ENCODE results near the gene ACTN1.
"Not testable (repeated sequence)": the region's sequence is repeated elsewhere in the genome, so short reads cannot be mapped to it uniquely, and the experiment has no call there.

ACTN1 gene

DNA sequence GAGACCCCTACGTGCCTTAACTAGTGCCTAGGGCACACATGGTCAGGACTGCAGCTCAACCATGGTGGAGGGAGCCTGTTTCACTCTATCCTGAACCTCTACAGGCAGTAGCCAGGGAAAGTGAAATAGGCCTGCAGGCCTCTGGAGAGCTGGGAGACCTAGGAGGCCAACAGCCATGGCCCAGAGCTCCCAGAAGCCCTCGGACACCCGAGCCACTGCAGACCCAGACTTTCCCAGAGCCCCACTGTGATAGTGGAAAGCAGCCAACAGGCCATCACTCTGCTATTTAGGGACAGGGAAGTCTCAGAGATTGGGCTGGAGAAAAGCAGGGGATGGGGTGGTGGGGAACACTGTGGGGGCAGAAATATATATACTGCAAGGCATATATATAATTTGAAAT is 129.7 kb downstream of the ACTN1 start:
- H3K4me3 ChIP-seq (ENCODE audit: low read length): no peak overlapping the region
- H3K36me3 ChIP-seq (ENCODE audit: control insufficient read depth, insufficient read depth, low read length): no peaks in the 10 kb centered on the region
- no peaks in the 10 kb centered on the region for H3K9me3 ChIP-seq (ENCODE audit: control insufficient read depth, insufficient read depth, low read length)
- no peaks in the 10 kb centered on the region for H3K27me3 ChIP-seq (ENCODE audit: control insufficient read depth, insufficient read depth, low read length)
- WGBS (ENCODE audit: insufficient coverage, insufficient read length): no CpG with 5 or more reads among the region's 3 CpGs
- no peak overlapping the region for H3K27ac ChIP-seq (ENCODE audit: low read length)
- H3K4me1 ChIP-seq (ENCODE audit: control insufficient read depth, insufficient read depth, low read length): no peaks in the 10 kb centered on the region
- DNase-seq (ENCODE audit: low read depth, low spot score): no peak

DNA sequence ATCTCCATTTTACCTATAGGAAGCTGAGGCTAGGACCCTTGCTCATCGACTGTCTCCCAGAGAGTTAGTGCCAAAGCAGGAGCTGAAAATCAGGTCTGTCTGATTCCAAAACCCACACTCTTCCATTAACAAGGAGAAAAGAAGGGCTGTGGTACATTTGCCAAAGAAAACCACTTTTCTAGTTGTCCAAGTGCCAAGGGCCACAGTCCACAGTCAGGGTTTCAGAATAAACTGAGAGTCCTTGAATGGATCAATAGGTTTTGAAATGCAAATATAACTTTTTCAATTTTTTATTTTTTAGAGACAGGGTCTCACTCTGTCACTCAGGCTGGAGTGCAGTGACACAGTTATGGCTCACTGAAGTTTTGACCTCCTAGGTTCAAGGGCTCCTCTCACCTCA is 130.8 kb downstream of the ACTN1 start:
- no peak overlapping the region for H3K4me3 ChIP-seq (ENCODE audit: low read length)
- no peaks in the 10 kb centered on the region for H3K27me3 ChIP-seq (ENCODE audit: control insufficient read depth, insufficient read depth, low read length)
- H3K4me1 ChIP-seq (ENCODE audit: control insufficient read depth, insufficient read depth, low read length): no peaks in the 10 kb centered on the region
- no CpG with 5 or more reads among the region's 1 CpG for WGBS (ENCODE audit: insufficient coverage, insufficient read length)
- DNase-seq (ENCODE audit: low read depth, low spot score): no peak
- no peak overlapping the region for H3K27ac ChIP-seq (ENCODE audit: low read length)
- H3K9me3 ChIP-seq (ENCODE audit: control insufficient read depth, insufficient read depth, low read length): no peaks in the 10 kb centered on the region
- H3K36me3 ChIP-seq (ENCODE audit: control insufficient read depth, insufficient read depth, low read length): no peaks in the 10 kb centered on the region

DNA sequence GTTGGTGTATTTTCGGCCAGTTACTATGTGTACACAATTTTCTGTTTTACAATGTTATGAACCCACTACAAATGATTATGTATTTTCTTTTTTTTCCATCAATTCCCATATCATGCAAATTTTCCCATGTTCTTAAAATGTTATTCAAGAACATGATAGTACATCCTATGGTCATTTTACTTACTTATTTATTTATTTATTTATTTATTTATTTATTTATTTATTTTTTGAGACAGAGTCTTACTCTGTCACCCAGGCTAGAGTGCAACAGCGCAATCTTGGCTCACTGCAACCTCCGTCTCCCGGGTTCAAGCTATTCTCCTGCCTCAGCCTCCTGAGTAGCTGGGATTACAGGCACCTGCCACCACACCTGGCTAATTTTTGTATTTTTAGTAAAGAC is 131.5 kb downstream of the ACTN1 start:
- H3K27me3 ChIP-seq (ENCODE audit: control insufficient read depth, insufficient read depth, low read length); H3K36me3 ChIP-seq (ENCODE audit: control insufficient read depth, insufficient read depth, low read length); H3K4me3 ChIP-seq (ENCODE audit: low read length); H3K27ac ChIP-seq (ENCODE audit: low read length); H3K9me3 ChIP-seq (ENCODE audit: control insufficient read depth, insufficient read depth, low read length); H3K4me1 ChIP-seq (ENCODE audit: control insufficient read depth, insufficient read depth, low read length); DNase-seq (ENCODE audit: low read depth, low spot score): not testable (repeated sequence)
- no CpG with 5 or more reads among the region's 4 CpGs for WGBS (ENCODE audit: insufficient coverage, insufficient read length)

DNA sequence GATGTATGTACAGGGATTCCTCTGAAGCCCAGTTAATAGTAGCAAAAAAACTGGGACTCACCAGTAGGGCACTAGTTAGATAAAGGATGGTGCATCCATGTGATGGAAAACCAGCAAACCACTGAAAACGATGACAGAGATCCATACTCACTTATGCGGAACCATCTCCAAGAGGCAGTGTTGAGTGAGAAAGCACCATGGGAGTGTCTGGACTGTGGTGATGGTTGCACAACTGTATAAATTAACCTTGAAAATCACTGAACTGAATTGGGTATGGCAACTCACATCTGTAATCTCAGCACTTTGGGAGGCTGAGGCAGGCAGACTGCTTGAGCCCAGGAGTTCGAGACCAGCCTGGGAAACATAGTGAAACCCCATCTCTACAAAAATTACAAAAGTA is 132.6 kb downstream of the ACTN1 start:
- no peaks in the 10 kb centered on the region for H3K27me3 ChIP-seq (ENCODE audit: control insufficient read depth, insufficient read depth, low read length)
- H3K4me3 ChIP-seq (ENCODE audit: low read length): no peak overlapping the region
- H3K9me3 ChIP-seq (ENCODE audit: control insufficient read depth, insufficient read depth, low read length): no peaks in the 10 kb centered on the region
- no CpG with 5 or more reads among the region's 3 CpGs for WGBS (ENCODE audit: insufficient coverage, insufficient read length)
- DNase-seq (ENCODE audit: low read depth, low spot score): no peak
- H3K36me3 ChIP-seq (ENCODE audit: control insufficient read depth, insufficient read depth, low read length): no peaks in the 10 kb centered on the region
- H3K27ac ChIP-seq (ENCODE audit: low read length): no peak overlapping the region
- H3K4me1 ChIP-seq (ENCODE audit: control insufficient read depth, insufficient read depth, low read length): no peaks in the 10 kb centered on the region

DNA sequence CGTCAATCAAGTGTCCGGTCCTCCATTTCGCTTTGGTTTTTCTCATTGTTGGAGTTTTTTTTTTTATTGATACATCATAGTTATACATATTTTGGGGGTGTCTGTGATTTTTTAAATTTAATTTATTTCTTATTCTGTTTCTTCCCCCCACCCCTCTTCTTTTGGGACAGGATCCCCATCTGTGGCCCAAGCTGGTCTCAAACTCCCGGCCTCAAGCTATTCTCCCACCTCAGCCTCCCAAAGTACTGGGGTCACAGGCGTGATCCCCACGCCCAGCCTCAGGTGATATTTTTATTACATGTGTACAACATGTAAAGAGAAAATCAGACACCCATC is 134.9 kb downstream of the ACTN1 start:
- no peak overlapping the region for H3K27ac ChIP-seq (ENCODE audit: low read length)
- no peaks in the 10 kb centered on the region for H3K9me3 ChIP-seq (ENCODE audit: control insufficient read depth, insufficient read depth, low read length)
- H3K36me3 ChIP-seq (ENCODE audit: control insufficient read depth, insufficient read depth, low read length): no peaks in the 10 kb centered on the region
- no peak overlapping the region for H3K4me3 ChIP-seq (ENCODE audit: low read length)
- no CpG with 5 or more reads among the region's 6 CpGs for WGBS (ENCODE audit: insufficient coverage, insufficient read length)
- no peak for DNase-seq (ENCODE audit: low read depth, low spot score)
- no peaks in the 10 kb centered on the region for H3K27me3 ChIP-seq (ENCODE audit: control insufficient read depth, insufficient read depth, low read length)
- H3K4me1 ChIP-seq (ENCODE audit: control insufficient read depth, insufficient read depth, low read length): no peaks in the 10 kb centered on the region

DNA sequence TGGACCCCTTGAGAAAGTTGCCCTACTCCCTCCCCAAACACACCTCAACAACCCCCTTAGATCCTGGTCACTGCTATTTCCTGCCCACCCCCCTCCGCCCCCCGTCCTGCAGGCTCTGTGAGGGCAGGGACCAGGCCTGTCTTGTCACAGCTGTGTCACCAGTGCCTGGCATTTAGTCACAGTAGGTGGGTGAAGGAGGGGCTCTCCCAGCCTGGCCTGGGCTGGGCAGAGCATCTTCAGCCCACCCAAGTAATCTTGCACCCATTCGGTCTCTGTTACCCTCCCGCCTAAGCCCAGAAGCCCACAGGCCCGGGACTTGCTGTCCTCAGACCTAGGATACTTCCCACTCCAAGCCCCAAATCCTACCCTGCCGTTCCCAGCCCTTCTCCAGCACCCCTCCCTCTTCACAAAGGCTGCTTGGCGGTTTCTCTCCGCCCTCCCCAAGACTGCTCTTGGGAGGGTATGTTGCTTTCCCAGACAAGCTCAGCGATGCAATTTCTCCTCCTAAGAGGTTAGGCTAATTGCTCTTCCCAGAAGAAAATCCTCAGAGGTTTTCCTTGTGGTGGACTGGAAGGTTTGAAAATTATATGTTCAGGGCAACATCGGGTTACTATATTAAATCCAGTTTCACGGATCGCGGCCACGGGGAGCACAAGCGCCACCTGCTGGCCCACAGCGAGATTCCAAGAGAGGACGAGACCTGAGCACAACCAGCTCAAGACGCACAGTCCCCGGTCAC is 135.5 kb downstream of the ACTN1 start:
- no peaks in the 10 kb centered on the region for H3K9me3 ChIP-seq (ENCODE audit: control insufficient read depth, insufficient read depth, low read length)
- no peak overlapping the region for H3K27ac ChIP-seq (ENCODE audit: low read length)
- peak overlapping the region; percentile 54; the same call in 1 of the 2 replicates for H3K4me3 ChIP-seq (ENCODE audit: low read length)
- no peaks in the 10 kb centered on the region for H3K36me3 ChIP-seq (ENCODE audit: control insufficient read depth, insufficient read depth, low read length)
- WGBS (ENCODE audit: insufficient coverage, insufficient read length): no CpG with 5 or more reads among the region's 19 CpGs
- no peaks in the 10 kb centered on the region for H3K4me1 ChIP-seq (ENCODE audit: control insufficient read depth, insufficient read depth, low read length)
- H3K27me3 ChIP-seq (ENCODE audit: control insufficient read depth, insufficient read depth, low read length): no peaks in the 10 kb centered on the region
- DNase-seq (ENCODE audit: low read depth, low spot score): no peak

DNA sequence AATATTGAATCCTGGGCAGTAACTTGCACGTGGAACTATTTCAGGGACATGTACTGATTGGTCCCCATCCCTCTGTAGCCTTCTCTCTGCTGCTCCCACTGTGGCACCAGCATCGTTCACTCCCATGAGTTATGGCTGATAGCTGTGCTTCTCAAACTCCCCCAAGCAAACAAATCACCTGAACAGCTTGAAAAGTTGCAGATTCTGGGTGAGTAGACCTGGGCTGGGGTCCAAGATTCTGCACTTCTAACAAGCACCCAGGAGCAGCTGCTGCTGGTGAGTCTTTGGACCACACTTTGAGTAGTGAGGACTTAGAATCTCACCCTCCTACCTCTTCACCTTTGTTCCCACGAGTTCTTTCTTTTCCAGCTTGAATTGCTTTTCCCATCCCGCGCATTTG is 136.8 kb downstream of the ACTN1 start:
- Histone ChIP-seq H3K4me1 (ENCODE audit: control insufficient read depth, insufficient read depth, low read length) (no peaks in the 10 kb centered on the region), H3K27ac (ENCODE audit: low read length) (no peak overlapping the region), H3K9me3 (ENCODE audit: control insufficient read depth, insufficient read depth, low read length) (no peaks in the 10 kb centered on the region), H3K4me3 (ENCODE audit: low read length) (no peak overlapping the region), H3K36me3 (ENCODE audit: control insufficient read depth, insufficient read depth, low read length) (no peaks in the 10 kb centered on the region), H3K27me3 (ENCODE audit: control insufficient read depth, insufficient read depth, low read length) (no peaks in the 10 kb centered on the region)
- no peak for DNase-seq (ENCODE audit: low read depth, low spot score)
- WGBS (ENCODE audit: insufficient coverage, insufficient read length): no CpG with 5 or more reads among the region's 5 CpGs

DNA sequence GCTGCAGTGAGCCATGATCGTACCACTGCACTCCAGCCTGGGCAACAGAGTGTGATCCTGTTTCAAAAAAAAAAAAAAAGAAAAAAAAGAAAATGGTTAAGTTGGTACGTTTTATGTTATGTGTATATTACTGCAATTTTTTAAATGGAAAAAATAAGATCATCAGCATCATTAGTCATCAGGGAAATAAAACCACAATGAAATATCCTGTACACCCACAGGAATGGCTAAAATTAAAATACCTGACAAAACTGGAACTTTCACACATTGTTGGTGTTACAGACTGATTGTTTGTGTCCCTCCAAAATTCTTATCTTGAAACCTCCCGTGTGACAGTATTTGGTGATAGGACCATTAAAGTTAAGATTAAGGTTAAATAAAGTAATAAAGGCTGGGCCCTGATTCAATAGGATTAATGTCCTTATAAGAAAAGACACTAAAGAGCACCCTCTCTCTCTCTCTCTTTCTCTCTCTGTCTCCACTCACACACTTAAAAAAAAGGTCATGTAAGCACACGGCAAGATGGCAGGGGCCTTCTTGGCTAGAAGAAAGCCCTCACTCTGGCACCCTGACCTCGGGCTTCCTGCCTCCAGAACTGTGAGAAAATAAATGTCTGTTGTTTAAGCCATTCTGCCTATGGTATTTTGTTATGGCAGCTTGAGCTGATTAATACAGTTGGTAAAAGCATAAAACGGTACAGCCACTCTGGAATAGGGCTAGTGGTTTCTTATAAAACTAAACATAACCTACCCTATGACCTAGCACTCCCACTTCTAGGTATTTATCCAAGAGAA is 137.9 kb downstream of the ACTN1 start:
- no peak overlapping the region for H3K4me3 ChIP-seq (ENCODE audit: low read length)

DNA sequence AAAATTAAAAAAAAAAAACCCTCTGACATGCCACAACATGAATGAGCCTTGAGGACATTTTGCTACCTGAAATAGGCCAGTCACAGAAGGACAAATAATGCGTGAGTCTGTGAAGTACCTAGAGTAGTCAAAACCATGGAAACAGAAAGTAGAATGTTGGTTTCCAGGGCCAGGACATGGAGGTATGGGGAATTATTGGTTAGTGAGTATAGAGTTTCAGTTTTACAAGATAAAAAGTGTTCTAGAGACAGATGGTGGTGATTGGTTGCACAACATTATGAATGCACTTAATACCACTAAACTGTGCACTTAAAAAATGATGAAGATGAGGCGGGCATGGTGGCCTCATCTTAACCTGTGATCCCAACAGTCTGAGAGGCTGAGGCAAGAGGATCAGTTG is 138.6 kb downstream of the ACTN1 start:
- H3K27ac ChIP-seq (ENCODE audit: low read length): no peak overlapping the region
- H3K9me3 ChIP-seq (ENCODE audit: control insufficient read depth, insufficient read depth, low read length): no peaks in the 10 kb centered on the region
- no peaks in the 10 kb centered on the region for H3K27me3 ChIP-seq (ENCODE audit: control insufficient read depth, insufficient read depth, low read length)
- H3K4me1 ChIP-seq (ENCODE audit: control insufficient read depth, insufficient read depth, low read length): no peaks in the 10 kb centered on the region
- WGBS (ENCODE audit: insufficient coverage, insufficient read length): no CpG with 5 or more reads among the region's 2 CpGs
- H3K36me3 ChIP-seq (ENCODE audit: control insufficient read depth, insufficient read depth, low read length): no peaks in the 10 kb centered on the region
- no peak for DNase-seq (ENCODE audit: low read depth, low spot score)
- no peak overlapping the region for H3K4me3 ChIP-seq (ENCODE audit: low read length)

More for the DNA sequence above, 137.9 kb downstream of the ACTN1 start:
- Histone ChIP-seq H3K27me3 (ENCODE audit: control insufficient read depth, insufficient read depth, low read length) (no peaks in the 10 kb centered on the region), H3K9me3 (ENCODE audit: control insufficient read depth, insufficient read depth, low read length) (no peaks in the 10 kb centered on the region), H3K27ac (ENCODE audit: low read length) (no peak overlapping the region), H3K4me1 (ENCODE audit: control insufficient read depth, insufficient read depth, low read length) (no peaks in the 10 kb centered on the region), H3K36me3 (ENCODE audit: control insufficient read depth, insufficient read depth, low read length) (no peaks in the 10 kb centered on the region)
- DNase-seq (ENCODE audit: low read depth, low spot score): no peak
- 100% methylated on average over 1 of the region's 6 CpGs for WGBS (ENCODE audit: insufficient coverage, insufficient read length)

DNA sequence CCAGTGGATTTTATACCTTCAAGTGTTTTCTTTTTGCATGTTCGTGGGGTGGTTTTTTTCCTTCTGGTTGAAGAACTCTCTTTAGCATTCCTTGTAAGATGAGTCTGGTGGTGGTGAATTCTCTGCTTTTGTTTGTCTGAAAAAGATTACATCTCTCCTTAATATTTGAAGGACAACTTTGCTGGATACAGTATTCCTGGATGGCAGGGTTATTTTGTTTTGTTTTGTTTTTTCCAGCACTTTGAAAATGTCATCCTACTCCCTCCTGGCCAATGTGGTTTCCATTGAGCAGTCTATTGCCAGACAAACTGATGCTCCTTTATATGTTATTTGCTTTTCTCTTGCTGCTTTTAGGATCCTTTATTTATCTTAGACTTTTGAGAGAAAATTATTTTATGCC is 143.0 kb downstream of the ACTN1 start:
- no peaks in the 10 kb centered on the region for H3K4me1 ChIP-seq (ENCODE audit: control insufficient read depth, insufficient read depth, low read length)
- no CpG with 5 or more reads among the region's 1 CpG for WGBS (ENCODE audit: insufficient coverage, insufficient read length)
- H3K27me3 ChIP-seq (ENCODE audit: control insufficient read depth, insufficient read depth, low read length): no peaks in the 10 kb centered on the region
- DNase-seq (ENCODE audit: low read depth, low spot score): no peak
- no peaks in the 10 kb centered on the region for H3K36me3 ChIP-seq (ENCODE audit: control insufficient read depth, insufficient read depth, low read length)
- no peak overlapping the region for H3K27ac ChIP-seq (ENCODE audit: low read length)
- H3K4me3 ChIP-seq (ENCODE audit: low read length): no peak overlapping the region
- H3K9me3 ChIP-seq (ENCODE audit: control insufficient read depth, insufficient read depth, low read length): no peaks in the 10 kb centered on the region

DNA sequence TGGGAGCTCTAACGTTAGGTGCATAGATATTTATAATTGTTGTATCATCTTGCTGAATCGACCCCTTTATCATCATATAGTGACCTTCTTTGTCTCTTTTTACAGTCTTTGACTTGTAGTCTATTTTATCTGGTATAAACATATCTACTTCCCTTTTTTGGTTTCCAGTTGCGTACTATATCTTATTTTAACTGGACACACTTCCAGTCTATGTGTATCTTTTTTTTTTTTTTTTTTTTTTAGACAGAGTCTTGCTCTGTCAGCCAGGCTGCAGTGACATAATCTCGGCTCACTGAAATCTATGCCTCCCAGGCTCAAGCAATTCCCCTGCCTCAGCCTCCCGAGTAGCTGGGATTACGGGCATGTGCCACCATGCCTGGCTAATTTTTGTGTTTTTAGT is 144.3 kb downstream of the ACTN1 start:
- Histone ChIP-seq H3K27ac (ENCODE audit: low read length) (no peak overlapping the region), H3K27me3 (ENCODE audit: control insufficient read depth, insufficient read depth, low read length) (no peaks in the 10 kb centered on the region), H3K9me3 (ENCODE audit: control insufficient read depth, insufficient read depth, low read length) (no peaks in the 10 kb centered on the region), H3K36me3 (ENCODE audit: control insufficient read depth, insufficient read depth, low read length) (no peaks in the 10 kb centered on the region), H3K4me3 (ENCODE audit: low read length) (no peak overlapping the region), H3K4me1 (ENCODE audit: control insufficient read depth, insufficient read depth, low read length) (no peaks in the 10 kb centered on the region)
- no CpG with 5 or more reads among the region's 6 CpGs for WGBS (ENCODE audit: insufficient coverage, insufficient read length)
- DNase-seq (ENCODE audit: low read depth, low spot score): no peak

All from iPS DF 6.9 (cell line).